GM19240 (cell line): ENCODE measurements around the gene LINC01488.

Source experiments
- DNase-seq: peaks from one replicate; pipeline ENCODE4 v3.0.0; 2011; ENCODE audit warnings: low spot score; ENCODE audit not compliant: insufficient read length

LINC01488 gene

DNA sequence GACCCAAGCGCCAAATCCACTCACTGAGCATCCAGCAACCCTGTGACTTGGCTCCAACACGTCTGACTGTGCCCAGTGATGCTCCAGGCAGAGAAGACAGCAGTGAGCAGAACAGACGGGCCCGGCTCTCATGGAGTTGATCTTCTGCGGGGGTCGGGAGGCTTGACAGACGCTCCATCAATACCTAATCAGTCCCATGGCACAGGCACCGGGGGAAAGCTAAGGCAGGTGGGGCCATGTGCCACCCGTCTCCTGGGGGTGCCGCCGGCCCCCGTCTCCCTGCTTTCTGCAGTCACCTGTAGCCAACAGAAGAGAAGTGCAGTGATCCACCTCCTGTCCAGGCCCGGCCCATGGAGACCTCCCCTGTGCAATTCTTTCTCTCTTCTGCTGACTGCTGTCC lies 47.5 kb downstream of the LINC01488 start:
- DNase-seq, result no peak

- DNase-seq, result no peak
Observed at GRCh38 chr11:69530278-69531070, 49.0 kb downstream of the LINC01488 start.

DNA sequence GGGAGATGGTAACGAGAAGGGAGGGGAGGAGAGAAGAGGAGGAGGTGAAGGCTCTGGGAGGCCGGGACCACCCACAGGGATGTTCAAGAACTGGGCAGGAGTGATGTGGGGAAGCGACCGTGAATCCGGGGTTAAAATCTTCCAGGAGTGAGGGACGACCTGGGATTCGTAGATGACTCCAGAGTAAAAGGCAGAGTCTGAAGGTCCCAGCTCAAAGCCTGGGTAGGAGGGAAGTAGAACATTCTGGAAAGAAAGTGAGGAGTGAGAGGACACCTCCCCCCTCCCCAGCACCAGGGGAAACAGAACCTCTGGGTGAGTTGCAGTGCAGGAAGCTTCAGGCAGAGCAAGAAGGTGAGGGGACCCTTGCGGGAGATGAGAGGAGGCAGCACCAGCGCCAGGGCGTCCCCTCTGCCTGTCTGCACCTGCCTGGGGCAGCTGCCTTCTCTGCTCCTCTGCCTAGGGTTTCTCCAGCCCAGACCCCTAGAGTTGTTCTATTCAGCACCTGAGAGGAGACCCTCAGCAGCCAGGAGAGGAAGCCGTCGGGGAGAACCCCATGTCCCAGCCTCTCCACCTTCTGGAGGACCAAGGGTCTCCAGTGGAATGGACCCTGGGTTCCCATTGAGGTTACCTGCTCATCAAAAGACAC lies 49.7 kb downstream of the LINC01488 start:
- no peak for DNase-seq

GRCh38 chr11:69531717-69532088 lies 50.2 kb downstream of the LINC01488 start:
- no peak for DNase-seq

- DNase-seq, result no peak
Observed at GRCh38 chr11:69533296-69534165, 52.1 kb downstream of the LINC01488 start.

- no peak for DNase-seq
Observed at GRCh38 chr11:69534166-69534530, 52.7 kb downstream of the LINC01488 start.

DNA sequence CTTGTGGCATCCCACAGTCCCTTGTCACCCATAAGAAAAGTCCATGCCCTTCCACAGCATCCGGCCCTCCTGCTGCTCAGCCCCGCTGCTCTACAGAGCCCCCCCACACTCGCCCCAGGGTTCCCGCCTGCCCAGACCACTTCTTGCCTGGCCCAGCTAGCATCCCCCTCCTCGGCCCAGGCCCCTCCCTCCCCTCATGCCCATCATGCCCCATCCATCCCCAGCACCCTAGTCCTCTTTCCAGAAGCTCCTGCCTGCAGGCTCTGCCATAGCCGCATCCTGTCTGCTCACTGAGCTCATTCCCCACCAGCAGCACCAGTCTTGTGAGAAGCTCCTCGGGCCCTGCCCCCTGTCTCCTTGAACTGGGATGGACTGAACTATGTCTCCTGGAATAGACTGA lies 54.4 kb downstream of the LINC01488 start:
- DNase-seq, result no peak

- DNase-seq, result no peak
Observed at GRCh38 chr11:69536406-69536805, 54.9 kb downstream of the LINC01488 start.

DNA sequence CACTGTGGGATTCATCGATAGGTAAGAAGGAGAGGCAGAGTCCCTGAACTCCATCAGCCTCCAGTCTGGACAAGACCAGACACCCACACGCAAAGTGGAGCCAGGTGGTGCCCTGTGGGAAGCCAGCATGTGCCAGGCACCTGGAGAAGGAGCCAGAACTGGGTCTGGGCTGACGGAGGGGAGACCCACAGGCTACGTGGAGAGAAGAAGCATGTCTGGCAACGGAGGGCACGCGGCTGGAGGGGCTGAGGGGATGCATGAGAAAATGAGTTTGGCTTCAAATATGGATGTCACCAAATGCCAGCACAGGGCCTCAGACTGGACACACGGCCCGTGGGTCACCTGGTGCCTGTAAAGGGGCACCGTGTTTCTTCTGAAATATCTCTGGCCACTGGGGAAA lies 55.7 kb downstream of the LINC01488 start:
- DNase-seq, result no peak

- no peak for DNase-seq
Observed at GRCh38 chr11:69537855-69538640, 56.6 kb downstream of the LINC01488 start.

DNA sequence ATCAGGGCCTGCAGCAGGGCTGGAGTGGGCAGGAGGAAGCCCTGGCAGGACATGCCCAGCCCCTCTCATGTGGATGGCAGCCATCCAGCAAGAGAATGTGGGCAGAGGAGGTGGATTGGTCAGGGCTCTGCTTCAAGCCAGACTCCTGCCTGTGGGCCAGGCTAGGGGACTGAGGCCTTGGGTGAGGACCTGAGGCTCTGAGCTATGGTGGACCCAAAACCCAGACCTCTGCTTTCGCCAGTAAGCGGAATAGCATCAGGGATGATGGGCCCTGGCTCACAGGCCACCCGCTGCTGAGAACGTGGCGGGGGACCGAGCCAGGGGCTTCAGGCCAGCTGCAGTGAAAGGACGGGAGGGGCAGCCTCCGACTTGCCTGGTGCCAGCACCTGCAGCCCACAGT lies 57.4 kb downstream of the LINC01488 start:
- DNase-seq, result no peak

- no peak for DNase-seq
Observed at GRCh38 chr11:69539416-69540117, 58.1 kb downstream of the LINC01488 start.

DNA sequence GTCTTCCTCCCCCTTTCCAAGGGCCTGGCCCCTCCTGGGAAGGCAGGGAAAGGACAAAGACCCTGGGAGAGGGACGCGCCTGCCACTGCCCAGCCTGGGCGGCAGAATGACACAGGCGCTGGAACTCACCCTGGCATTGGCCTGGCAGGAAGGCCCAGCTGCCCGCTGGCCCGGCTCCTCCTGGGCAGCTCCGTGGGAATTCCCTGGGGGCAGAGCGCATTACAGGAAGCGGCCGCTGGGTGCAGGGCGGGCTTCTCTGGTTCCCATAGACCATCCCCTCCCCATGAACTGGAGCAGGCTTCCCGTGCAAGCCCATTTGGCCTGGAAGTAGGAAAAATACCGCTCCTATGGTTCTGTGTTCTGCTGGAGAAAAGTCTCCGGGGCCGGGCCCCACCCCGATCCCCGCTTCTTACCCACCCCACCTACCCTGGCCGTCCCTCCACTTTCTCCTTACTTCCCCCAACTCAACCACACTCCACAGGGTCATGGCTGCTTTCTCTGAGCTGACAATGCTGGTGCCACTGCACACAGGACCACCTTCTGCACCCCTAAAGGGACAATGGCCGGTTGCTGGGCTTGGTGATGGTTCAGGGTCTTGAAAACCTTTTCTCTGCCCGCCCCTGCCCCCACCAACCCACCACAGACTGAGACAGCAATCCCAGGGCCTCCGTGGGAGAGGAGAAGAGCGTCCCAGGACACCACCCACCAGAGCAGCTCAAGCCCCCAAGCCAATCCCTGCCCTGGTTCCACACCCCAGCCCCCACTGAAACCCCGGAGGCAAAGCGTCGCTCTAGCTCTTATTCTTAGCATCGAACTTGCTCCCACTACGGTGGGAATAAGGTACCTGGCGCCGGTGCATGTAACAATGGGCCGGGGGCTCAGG lies 58.9 kb downstream of the LINC01488 start:
- no peak for DNase-seq

DNA sequence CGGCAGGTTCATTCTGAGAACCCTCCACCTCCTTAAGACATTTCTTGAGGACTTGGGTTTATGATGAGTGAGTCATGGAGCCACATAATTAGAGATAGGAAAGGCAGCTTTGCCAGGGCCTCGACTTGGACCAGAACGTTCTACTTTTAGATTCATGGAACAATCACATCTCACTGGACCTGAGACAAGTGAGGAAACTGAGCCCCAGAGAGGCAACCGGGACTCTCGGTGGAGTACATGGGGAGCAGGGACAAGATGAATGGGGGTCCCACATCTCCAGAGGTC lies 59.5 kb downstream of the LINC01488 start:
- DNase-seq, result no peak

- DNase-seq, result no peak
Observed at GRCh38 chr11:69541501-69542313, 60.2 kb downstream of the LINC01488 start.

GRCh38 chr11:69542314-69543168 lies 61.1 kb downstream of the LINC01488 start:
- no peak for DNase-seq
